Mesenchymal stem cell (in vitro differentiated cells and primary cell): ENCODE data around the gene RNF227.

Source experiments
- DNase-seq: peaks from one replicate; pipeline ENCODE4 v3.0.0-alpha.2; 2013
- H2AFZ ChIP-seq: one replicate; pipeline ENCODE4 v1.6.1; 2013; ENCODE audit warnings: low read depth, mild to moderate bottlenecking, control low read depth, inconsistent platforms, low read length, moderate library complexity
- H2AK5ac ChIP-seq: 2 replicates; pipeline ENCODE4 v1.6.1; 2013; ENCODE audit warnings: low read length, moderate library complexity, mild to moderate bottlenecking, inconsistent platforms; ENCODE audit not compliant: severe bottlenecking
- H2BK120ac ChIP-seq: one replicate; pipeline ENCODE4 v1.6.1; 2013; ENCODE audit warnings: low read depth, mild to moderate bottlenecking, inconsistent platforms, low read length, moderate library complexity
- H2BK12ac ChIP-seq, 2 experiments: one replicate each; pipeline ENCODE4 v1.6.1; 2013; ENCODE audit warnings: inconsistent platforms in 2 of 2, low read length in 2 of 2, mild to moderate bottlenecking in 2 of 2, moderate library complexity in 2 of 2, control low read depth in 1 of 2
- H2BK15ac ChIP-seq: one replicate; pipeline ENCODE4 v1.6.1; 2013; ENCODE audit warnings: mild to moderate bottlenecking, low read depth, inconsistent platforms; ENCODE audit not compliant: poor library complexity, severe bottlenecking
- H2BK5ac ChIP-seq: 2 replicates; pipeline ENCODE4 v1.6.1; 2013; ENCODE audit warnings: low read depth, mild to moderate bottlenecking, low read length, control low read depth, inconsistent platforms; ENCODE audit not compliant: poor library complexity, severe bottlenecking
- H3K14ac ChIP-seq, 2 experiments: one replicate each; pipeline ENCODE4 v1.6.1; 2013; ENCODE audit warnings: inconsistent platforms in 2 of 2, low read length in 2 of 2, control low read depth in 1 of 2, mild to moderate bottlenecking in 1 of 2, moderate library complexity in 1 of 2
- H3K18ac ChIP-seq, 2 experiments: one replicate each; pipeline ENCODE4 v1.6.1; 2013; ENCODE audit warnings: inconsistent platforms in 2 of 2, low read length in 2 of 2, control low read depth in 1 of 2, low read depth in 1 of 2, mild to moderate bottlenecking in 1 of 2
- H3K23ac ChIP-seq, 2 experiments: one replicate each; pipeline ENCODE4 v1.6.1; 2013; ENCODE audit warnings: inconsistent platforms in 2 of 2, low read length in 2 of 2, mild to moderate bottlenecking in 2 of 2, moderate library complexity in 2 of 2, control low read depth in 1 of 2
- H3K27ac ChIP-seq: 2 replicates; pipeline ENCODE4 v1.5.1; 2013; ENCODE audit warnings: mild to moderate bottlenecking, moderate library complexity, low read length, control low read depth, inconsistent platforms; ENCODE audit not compliant: poor library complexity, severe bottlenecking
- H3K27me3 ChIP-seq, 2 experiments: 2 replicates each; pipeline versions ENCODE4 v1.6.1 to v1.7.0; 2013; ENCODE audit warnings: low read length in 2 of 2, mild to moderate bottlenecking in 2 of 2, moderate library complexity in 2 of 2, control low read depth in 1 of 2, inconsistent platforms in 1 of 2; ENCODE audit not compliant: control insufficient read depth in 1 of 2, insufficient read depth in 1 of 2
- H3K36me3 ChIP-seq, 2 experiments: 2 replicates each; pipeline versions ENCODE4 v1.6.1 to v1.7.0; 2013; ENCODE audit warnings: low read length in 2 of 2, control low read depth in 1 of 2, inconsistent platforms in 1 of 2, low read depth in 1 of 2, mild to moderate bottlenecking in 1 of 2; ENCODE audit not compliant: insufficient read depth in 2 of 2, control insufficient read depth in 1 of 2
- H3K4ac ChIP-seq, 2 experiments: one replicate each; pipeline ENCODE4 v1.6.1; 2013; ENCODE audit warnings: inconsistent platforms in 2 of 2, low read length in 2 of 2, mild to moderate bottlenecking in 2 of 2, moderate library complexity in 2 of 2, control low read depth in 1 of 2, low read depth in 1 of 2
- H3K4me1 ChIP-seq: 2 replicates; pipeline ENCODE4 v1.6.1; 2013; ENCODE audit warnings: low read depth, low read length, control low read depth; ENCODE audit not compliant: control insufficient read depth, insufficient read depth
- H3K4me2 ChIP-seq: 2 replicates; pipeline ENCODE4 v1.6.1; 2013; ENCODE audit warnings: low read length, mild to moderate bottlenecking, inconsistent platforms; ENCODE audit not compliant: poor library complexity, severe bottlenecking
- H3K4me3 ChIP-seq, 2 experiments: 2 replicates each; pipeline versions ENCODE4 v1.5.1 to v1.7.0; 2013; ENCODE audit warnings: low read length in 2 of 2, mild to moderate bottlenecking in 2 of 2, control low read depth in 1 of 2, low read depth in 1 of 2; ENCODE audit not compliant: insufficient read depth in 1 of 2
- H3K79me1 ChIP-seq: replicated peaks from 2 replicates; pipeline ENCODE4 v1.6.1; 2013; ENCODE audit warnings: mild to moderate bottlenecking, control low read depth, low read length, inconsistent platforms; ENCODE audit not compliant: poor library complexity, severe bottlenecking
- H3K9ac ChIP-seq: 2 replicates; pipeline ENCODE4 v1.7.0; 2013; ENCODE audit warnings: mild to moderate bottlenecking, low read length, moderate library complexity
- H3K9me3 ChIP-seq: 2 replicates; pipeline ENCODE4 v1.7.0; 2013; ENCODE audit warnings: mild to moderate bottlenecking, low read length; ENCODE audit not compliant: control insufficient read depth
- H4K8ac ChIP-seq: one replicate; pipeline ENCODE4 v1.6.1; 2013; ENCODE audit warnings: inconsistent platforms, mild to moderate bottlenecking, low read length, moderate library complexity
- H4K91ac ChIP-seq: one replicate; pipeline ENCODE4 v1.6.1; 2013; ENCODE audit warnings: mild to moderate bottlenecking, low read length, inconsistent platforms
- WGBS: methylation state at CpG from one replicate; pipeline ENCODE4 v1.1.7; 2013; ENCODE audit warnings: mixed read lengths; 5-methylcytosine and 5-hydroxymethylcytosine counted together

RNF227 gene

GRCh38 chr17:7944326-7944725 is 28.2 kb upstream of the RNF227 start:
- Histone ChIP-seq H3K4me3 (no peak overlapping the region), H2AK5ac (no peak overlapping the region), H3K4me1 (no peaks in the 10 kb centered on the region), H3K27ac (no peak overlapping the region), H4K8ac (no peak overlapping the region), H2BK5ac (no peak overlapping the region), H3K23ac (no peak overlapping the region), H2BK12ac (no peak overlapping the region), H2BK15ac (no peak overlapping the region), H2AFZ (no peak overlapping the region), H3K9me3 (no peaks in the 10 kb centered on the region), H3K14ac (no peak overlapping the region), H3K4me2 (no peak overlapping the region), H3K27me3 (no peaks in the 10 kb centered on the region), H4K91ac (no peak overlapping the region), H2BK120ac (no peak overlapping the region), H3K9ac (no peak overlapping the region), H3K18ac (no peak overlapping the region), H3K36me3 (peaks cover 60 to 88% of the 10 kb centered on the region in 2 experiments), H3K79me1 (peaks cover 11% of the 10 kb centered on the region), H3K4ac (no peak overlapping the region)
- no peak for DNase-seq
- WGBS, result 99% methylated on average over 9 of the region's 9 CpGs

GRCh38 chr17:7943291-7943690 is 27.2 kb upstream of the RNF227 start:
- Histone ChIP-seq H3K18ac (no peak overlapping the region), H3K4me3 (no peak overlapping the region), H4K91ac (no peak overlapping the region), H2BK5ac (no peak overlapping the region), H3K4me1 (no peaks in the 10 kb centered on the region), H3K9ac (no peak overlapping the region), H3K23ac (no peak overlapping the region), H4K8ac (no peak overlapping the region), H3K4me2 (no peak overlapping the region), H3K79me1 (peaks cover 11% of the 10 kb centered on the region), H3K27ac (no peak overlapping the region), H2BK12ac (no peak overlapping the region), H3K14ac (no peak overlapping the region), H2BK120ac (no peak overlapping the region), H2AFZ (no peak overlapping the region), H2AK5ac (no peak overlapping the region), H3K27me3 (no peaks in the 10 kb centered on the region), H2BK15ac (no peak overlapping the region), H3K36me3 (peaks cover 60 to 86% of the 10 kb centered on the region in 2 experiments), H3K4ac (no peak overlapping the region), H3K9me3 (no peaks in the 10 kb centered on the region)
- over 99% methylated on average over 13 of the region's 13 CpGs for WGBS
- no peak for DNase-seq

- no peak overlapping the region for H3K14ac ChIP-seq
- H3K4me1 ChIP-seq, result no peaks in the 10 kb centered on the region
- no peak overlapping the region for H3K18ac ChIP-seq
- H3K27me3 ChIP-seq, result no peaks in the 10 kb centered on the region
- H2BK15ac ChIP-seq, result no peak overlapping the region
- no peak overlapping the region for H3K9ac ChIP-seq
- no peak overlapping the region for H3K27ac ChIP-seq
- H2BK5ac ChIP-seq, result no peak overlapping the region
- H3K9me3 ChIP-seq, result no peaks in the 10 kb centered on the region
- H3K4ac ChIP-seq, result no peak overlapping the region
- H2AFZ ChIP-seq, result no peak overlapping the region
- no peak overlapping the region for H2BK12ac ChIP-seq
- H4K91ac ChIP-seq, result no peak overlapping the region
- no peak overlapping the region for H3K23ac ChIP-seq
- no peak for DNase-seq
- H3K4me3 ChIP-seq, result no peak overlapping the region
- H2BK120ac ChIP-seq, result no peak overlapping the region
- H4K8ac ChIP-seq, result no peak overlapping the region
- no peak overlapping the region for H3K4me2 ChIP-seq
- H2AK5ac ChIP-seq, result no peak overlapping the region
- H3K79me1 ChIP-seq, result peaks cover 18% of the 10 kb centered on the region
- H3K36me3 ChIP-seq, result peaks cover 48 to 84% of the 10 kb centered on the region in 2 experiments
- WGBS, result 96% methylated on average over 6 of the region's 6 CpGs
These were observed 24.7 kb upstream of the RNF227 start for GRCh38 chr17:7940743-7941142.

GRCh38 chr17:7940034-7940433 is 23.9 kb upstream of the RNF227 start:
- no peaks in the 10 kb centered on the region for H3K9me3 ChIP-seq
- no peak overlapping the region for H3K14ac ChIP-seq
- no peak overlapping the region for H3K27ac ChIP-seq
- H3K4me2 ChIP-seq, result no peak overlapping the region
- no peak overlapping the region for H3K4ac ChIP-seq
- no peaks in the 10 kb centered on the region for H3K4me1 ChIP-seq
- peaks cover 19% of the 10 kb centered on the region for H3K79me1 ChIP-seq
- no peak overlapping the region for H2BK5ac ChIP-seq
- 95% methylated on average over 4 of the region's 4 CpGs for WGBS
- H3K9ac ChIP-seq, result no peak overlapping the region
- H2BK15ac ChIP-seq, result no peak overlapping the region
- DNase-seq, result no peak
- H3K4me3 ChIP-seq, result no peak overlapping the region
- H2BK12ac ChIP-seq, result no peak overlapping the region
- no peak overlapping the region for H2AK5ac ChIP-seq
- H2AFZ ChIP-seq, result no peak overlapping the region
- no peaks in the 10 kb centered on the region for H3K27me3 ChIP-seq
- no peak overlapping the region for H2BK120ac ChIP-seq
- H3K18ac ChIP-seq, result no peak overlapping the region
- peaks cover 45 to 83% of the 10 kb centered on the region in 2 experiments for H3K36me3 ChIP-seq
- H4K91ac ChIP-seq, result no peak overlapping the region
- no peak overlapping the region for H4K8ac ChIP-seq
- H3K23ac ChIP-seq, result no peak overlapping the region
